Naive thymus-derived CD4-positive, alpha-beta T cell (primary cell): ENCODE data around the gene CRELD2. TPM values are rescaled to one million over a fixed set of nuclear protein-coding genes. Genes with fewer than 3 reads are reported as not detected.
A peak's percentile ranks its signal among the peaks of the same experiment; 100 is the strongest.

Source experiments
- ATAC-seq: fragments of 150-1000 bp; cut with Tn5 transposase; 2 replicates; pipeline ENCODE4 v1.10.0; 2021; ENCODE audit warnings: mild to moderate bottlenecking, moderate library complexity
- CTCF ChIA-PET: fragments of 350-600 bp; sonication (Branson Sonifier 250); formaldehyde crosslinking; loops from one replicate; lab custom pipeline; 2021; ENCODE audit warnings: antibody characterized with exemption; lab: Charles Lee
- POLR2A ChIA-PET: fragments of 350-600 bp; sonication (Branson Sonifier 250); formaldehyde crosslinking; loops from one replicate; lab custom pipeline; 2021; ENCODE audit warnings: antibody characterized with exemption, inconsistent platforms; lab: Charles Lee
- DNase-seq, 9 donors: peaks; one replicate each; pipeline versions ENCODE4 v3.0.0 to v3.0.0-alpha.2; 2020 to 2022; ENCODE audit warnings: mixed read lengths in 1 of 9
- H3K27ac ChIP-seq: one replicate; pipeline ENCODE4 v1.7.0; 2013; ENCODE audit warnings: mild to moderate bottlenecking, low read depth, low read length, moderate library complexity
- H3K27me3 ChIP-seq, 2 donors: one replicate each; pipeline ENCODE4 v1.7.0; 2013; ENCODE audit warnings: low read length in 2 of 2, mild to moderate bottlenecking in 2 of 2, moderate library complexity in 2 of 2; ENCODE audit not compliant: control insufficient read depth in 2 of 2, insufficient read depth in 2 of 2
- H3K36me3 ChIP-seq, 3 experiments: 1 replicate in 2 of 3; 2 replicates in 1 of 3; pipeline ENCODE4 v1.7.0; 2013; ENCODE audit warnings: low read length in 3 of 3, mild to moderate bottlenecking in 3 of 3, moderate library complexity in 1 of 3; ENCODE audit not compliant: insufficient read depth in 3 of 3, control insufficient read depth in 2 of 3
- H3K4me1 ChIP-seq, 2 donors: one replicate each; pipeline ENCODE4 v1.7.0; 2013; ENCODE audit warnings: low read length in 2 of 2, mild to moderate bottlenecking in 2 of 2, moderate library complexity in 1 of 2; ENCODE audit not compliant: control insufficient read depth in 2 of 2, insufficient read depth in 2 of 2
- H3K4me3 ChIP-seq: 2 replicates; pipeline ENCODE4 v1.7.0; 2013; ENCODE audit warnings: mild to moderate bottlenecking, low read length
- H3K9me3 ChIP-seq, 3 experiments: 1 replicate in 2 of 3; 2 replicates in 1 of 3; pipeline ENCODE4 v1.7.0; 2013; ENCODE audit warnings: low read length in 3 of 3; ENCODE audit not compliant: control insufficient read depth in 2 of 3
- H3K27ac Mint-ChIP-seq, 9 donors: one replicate each; pipeline ENCODE4 v1.8.0; 2020 to 2022; ENCODE audit warnings: mixed read lengths in 9 of 9, mild to moderate bottlenecking in 8 of 9, moderate library complexity in 5 of 9, inconsistent platforms in 2 of 9
- H3K27me3 Mint-ChIP-seq, 5 donors: one replicate each; pipeline ENCODE4 v1.8.0; 2021 to 2022; ENCODE audit warnings: mixed read lengths in 5 of 5, mild to moderate bottlenecking in 1 of 5
- H3K36me3 Mint-ChIP-seq, 5 donors: one replicate each; pipeline ENCODE4 v1.8.0; 2020 to 2022; ENCODE audit warnings: mixed read lengths in 5 of 5, mild to moderate bottlenecking in 3 of 5, inconsistent platforms in 1 of 5
- H3K4me1 Mint-ChIP-seq, 7 donors: one replicate each; pipeline ENCODE4 v1.8.0; 2020 to 2022; ENCODE audit warnings: mixed read lengths in 7 of 7, mild to moderate bottlenecking in 3 of 7, inconsistent platforms in 1 of 7
- H3K4me3 Mint-ChIP-seq, 10 donors: one replicate each; pipeline ENCODE4 v1.8.0; 2020 to 2022; ENCODE audit warnings: mild to moderate bottlenecking in 10 of 10, mixed read lengths in 10 of 10, moderate library complexity in 6 of 10, inconsistent platforms in 2 of 10
- H3K9me3 Mint-ChIP-seq, 11 donors: one replicate each; pipeline ENCODE4 v1.8.0; 2020 to 2022; ENCODE audit warnings: mixed read lengths in 11 of 11, mild to moderate bottlenecking in 4 of 11, inconsistent platforms in 1 of 11, moderate library complexity in 1 of 11
- intact Hi-C, 2 donors: fragments of 100-400 bp; cut with micrococcal nuclease; formaldehyde crosslinking; loops; one replicate each; pipeline ENCODE4 v1.15.1; 2023
- polyA plus RNA-seq, 2 donors: library from polyadenylated mRNA; unstranded; fragments of 300-500 nt; fragmentation: Illumina TruSeq; gene quantifications; one replicate each; pipeline ENCODE4 v1.2.3, GENCODE V29; 2021
- total RNA-seq, 6 experiments: library from RNA in 5 of 6; stranded (reverse) in 5 of 6; gene quantifications; 1 replicate in 5 of 6; 2 replicates in 1 of 6; pipeline ENCODE4 v1.2.3 and lab custom pipeline; 2021 to 2026

Gene CRELD2
- total and polyA plus RNA-seq, 7 experiments from 2014 or later: 19.7 to 80.9 (median 30.7) TPM

DNA sequence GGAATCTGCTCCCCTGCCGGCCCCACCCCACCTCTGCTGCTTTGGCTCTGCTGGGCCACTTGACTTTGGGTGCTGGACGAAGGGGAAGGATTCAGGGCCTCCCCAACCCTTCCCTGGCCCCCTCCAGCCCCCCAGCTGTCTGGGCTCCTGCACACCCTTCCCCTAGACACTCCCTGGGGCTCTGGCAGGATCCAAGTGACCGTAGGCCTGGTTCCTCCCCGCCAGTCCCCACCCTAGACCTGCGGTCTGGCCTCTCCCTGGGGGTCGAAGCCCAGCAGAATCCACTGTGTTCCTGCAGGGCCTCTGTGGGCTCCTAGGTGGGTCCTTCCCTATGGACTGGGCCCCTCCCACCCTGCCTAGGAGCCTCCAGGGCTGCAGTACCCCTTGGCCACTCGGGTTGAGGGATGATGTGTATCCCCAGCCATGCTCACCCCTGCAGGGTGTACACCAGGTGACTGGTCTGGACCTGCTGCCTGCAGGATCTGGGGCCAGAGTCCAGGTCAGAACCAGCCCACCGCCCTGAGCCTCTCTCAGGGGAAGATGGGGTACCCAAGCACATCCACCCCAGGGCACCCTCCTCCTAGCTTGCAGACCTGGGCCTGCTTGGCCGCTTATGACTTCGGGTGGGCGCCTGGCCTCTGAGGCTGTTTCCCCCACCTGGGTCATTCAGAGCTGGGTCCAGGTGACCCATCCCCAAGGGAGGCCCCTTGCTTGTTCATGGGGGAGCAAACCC, 47.8 kb downstream of the CRELD2 start:
- DNase-seq (peak in 2 of 9 donors; percentile 24 to 28), ATAC-seq (no peak)
- no peak overlapping the region for H3K27ac ChIP-seq
- Mint-ChIP-seq H3K4me1 (peaks cover 13 to 47% (median 32%) of the 10 kb centered on the region in 7 donors), H3K27ac (peak overlapping the region in 3 of 9 donors; percentile 21 to 56 (median 52)), H3K27me3 (no peaks in the 10 kb centered on the region), H3K9me3 (peaks cover 0 to 4% (median 0%) of the 10 kb centered on the region in 11 donors), H3K4me3 (peak overlapping the region in 1 of 10 donors; percentile 45), H3K36me3 (peaks cover 0 to 12% (median 0%) of the 10 kb centered on the region in 5 donors)
- H3K4me1 ChIP-seq: peaks cover 31 to 38% of the 10 kb centered on the region in 2 donors
- peaks cover 0 to 31% (median 4%) of the 10 kb centered on the region in 3 experiments for H3K36me3 ChIP-seq
- H3K27me3 ChIP-seq: no peaks in the 10 kb centered on the region
- CTCF ChIA-PET: interaction anchor here (0.6 to 1.4 kb wide), 5 partner anchors 14 to 177 kb away, joined by 3 to 4 read pairs (median 3); no protein-coding TSS in a partner anchor
- intact Hi-C loops: loop anchor here (10.0 kb wide), 2 partner anchors 229 to 569 kb away; partner anchors contain the start of gene TYMP (in 1 of the 2)
- H3K4me3 ChIP-seq: no peak overlapping the region
- H3K9me3 ChIP-seq: no peaks in the 10 kb centered on the region
- POLR2A ChIA-PET: interaction anchor here (0.8 to 1.9 kb wide), 4 partner anchors 11 to 35 kb away, joined by 3 to 6 read pairs (median 4); no protein-coding TSS in a partner anchor

GRCh38 chr22:49966774-49967705, 48.6 kb downstream of the CRELD2 start:
- Histone ChIP-seq H3K4me3 (no peak overlapping the region), H3K36me3 (peaks cover 0 to 26% (median 4%) of the 10 kb centered on the region in 3 experiments), H3K27me3 (no peaks in the 10 kb centered on the region), H3K27ac (no peak overlapping the region), H3K9me3 (no peaks in the 10 kb centered on the region), H3K4me1 (peaks cover 31 to 38% of the 10 kb centered on the region in 2 donors)
- Mint-ChIP-seq H3K4me3 (peak overlapping the region in 3 of 10 donors; percentile 23 to 47 (median 34)), H3K27ac (peak overlapping the region in 4 of 9 donors; percentile 33 to 56 (median 52)), H3K4me1 (peaks cover 13 to 47% (median 32%) of the 10 kb centered on the region in 7 donors), H3K27me3 (no peaks in the 10 kb centered on the region), H3K9me3 (peaks cover 0 to 1% (median 0%) of the 10 kb centered on the region in 11 donors), H3K36me3 (peaks cover 0 to 6% (median 0%) of the 10 kb centered on the region in 5 donors)
- CTCF ChIA-PET: interaction anchor here (0.5 to 1.4 kb wide), 4 partner anchors 13 to 63 kb away, joined by 3 to 4 read pairs (median 4); no protein-coding TSS in a partner anchor
- DNase-seq (peak in 2 of 9 donors; percentile 24 to 28), ATAC-seq (no peak)
- POLR2A ChIA-PET: interaction anchor here (0.6 to 2.0 kb wide), 9 partner anchors 10 to 654 kb away, joined by 3 to 6 read pairs (median 4); no protein-coding TSS in a partner anchor
- intact Hi-C loops: loop anchor here (10.0 kb wide), 2 partner anchors 228 to 568 kb away; partner anchors contain the start of gene TYMP (in 1 of the 2)

DNA sequence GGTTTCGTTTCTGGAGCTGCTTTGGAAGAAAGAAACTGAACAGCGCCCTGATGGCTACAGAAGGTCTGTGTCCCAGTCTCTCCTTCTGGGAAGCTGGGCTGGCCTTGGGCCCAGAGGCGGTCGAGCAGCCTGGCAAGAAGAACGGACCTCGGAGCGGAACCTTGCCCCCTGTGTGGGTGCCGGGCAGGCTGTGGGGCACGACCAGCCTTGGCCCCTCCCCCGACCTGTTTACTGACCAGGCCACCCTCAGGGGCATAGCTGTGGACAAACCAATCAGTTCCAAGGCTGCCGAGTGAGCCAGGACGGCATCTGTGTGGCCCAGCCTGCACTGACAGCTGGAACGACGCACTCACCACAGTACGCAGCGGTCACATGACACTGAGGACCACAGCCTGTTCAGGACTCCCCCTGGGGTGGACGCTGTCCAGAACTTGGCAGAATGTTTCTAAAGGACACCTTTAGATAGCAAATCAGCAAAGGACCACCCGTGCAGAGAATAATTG, 49.3 kb downstream of the CRELD2 start:
- H3K9me3 ChIP-seq: no peaks in the 10 kb centered on the region
- no peak overlapping the region for H3K27ac ChIP-seq
- peaks cover 26 to 34% of the 10 kb centered on the region in 2 donors for H3K4me1 ChIP-seq
- ATAC-seq (no peak), DNase-seq (no peak)
- H3K36me3 ChIP-seq: peaks cover 0 to 22% (median under 1%) of the 10 kb centered on the region in 3 experiments
- H3K27me3 ChIP-seq: no peaks in the 10 kb centered on the region
- ChIA-PET POLR2A (interaction anchor here (0.7 to 2.0 kb wide), 4 partner anchors 9 to 42 kb away, joined by 3 to 5 read pairs (median 4); no protein-coding TSS in a partner anchor), CTCF (interaction anchor here (0.5 to 1.4 kb wide), 5 partner anchors 26 to 138 kb away, joined by 3 to 4 read pairs (median 3); no protein-coding TSS in a partner anchor)
- peak overlapping the region in 2 of 9 donors; percentile 53 to 75 for H3K27ac Mint-ChIP-seq
- H3K4me3 Mint-ChIP-seq: peak overlapping the region in 1 of 10 donors; percentile 47
- peaks cover 0 to 6% (median 0%) of the 10 kb centered on the region in 5 donors for H3K36me3 Mint-ChIP-seq
- intact Hi-C loops: loop anchor here (10.0 kb wide), 2 partner anchors 227 to 567 kb away; partner anchors contain the start of gene TYMP (in 1 of the 2)
- no peaks in the 10 kb centered on the region for H3K27me3 Mint-ChIP-seq
- no peak overlapping the region for H3K4me3 ChIP-seq
- peaks cover 0 to 1% (median 0%) of the 10 kb centered on the region in 11 donors for H3K9me3 Mint-ChIP-seq
- peaks cover 13 to 47% (median 32%) of the 10 kb centered on the region in 7 donors for H3K4me1 Mint-ChIP-seq

DNA sequence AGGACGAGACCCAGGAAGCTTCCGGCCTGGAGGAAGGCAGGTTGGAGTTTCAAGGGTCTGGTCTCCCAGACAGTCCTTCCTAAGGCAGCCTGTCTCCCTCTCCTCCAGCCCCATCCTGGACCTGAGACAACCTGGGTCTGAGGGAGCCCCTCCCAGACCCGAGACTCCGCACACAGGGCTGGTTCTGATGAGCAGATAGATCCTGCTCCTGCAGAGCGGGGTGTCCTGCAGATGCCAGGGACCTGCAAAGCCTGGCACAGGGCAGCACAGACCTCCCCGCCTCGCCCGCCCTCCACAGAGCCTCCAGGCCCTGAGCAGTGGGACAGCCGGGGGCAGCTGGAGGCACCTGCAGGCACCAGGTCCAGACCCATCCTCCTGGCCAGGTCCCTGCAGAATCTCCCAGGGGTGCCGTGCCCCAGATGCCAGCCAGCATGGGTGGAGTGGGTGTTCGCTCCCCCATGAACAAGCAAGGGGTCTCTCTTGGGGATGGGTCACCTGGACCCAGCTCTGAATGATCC, 49.9 kb downstream of the CRELD2 start:
- CTCF ChIA-PET: interaction anchor here (0.7 to 0.8 kb wide), 3 partner anchors 38 to 138 kb away, joined by 3 to 4 read pairs (median 3); no protein-coding TSS in a partner anchor
- Mint-ChIP-seq H3K4me3 (no peak overlapping the region), H3K27ac (peak overlapping the region in 3 of 9 donors; percentile 53 to 69 (median 54))

GRCh38 chr22:49968831-49969661, 50.6 kb downstream of the CRELD2 start:
- H3K9me3 Mint-ChIP-seq: no peaks in the 10 kb centered on the region
- intact Hi-C loops: loop anchor here (10.0 kb wide), 2 partner anchors 226 to 566 kb away; partner anchors contain the start of gene TYMP (in 1 of the 2)
- no peak for ATAC-seq

More for the DNA sequence above, 49.9 kb downstream of the CRELD2 start:
- intact Hi-C loops: loop anchor here (10.0 kb wide), 2 partner anchors 226 to 566 kb away; partner anchors contain the start of gene TYMP (in 1 of the 2)
- DNase-seq: no peak
- no peak for ATAC-seq
- Histone ChIP-seq H3K4me1 (peaks cover 20 to 27% of the 10 kb centered on the region in 2 donors), H3K27ac (no peak overlapping the region), H3K4me3 (no peak overlapping the region), H3K36me3 (peaks cover 0 to 16% (median 0%) of the 10 kb centered on the region in 3 experiments), H3K9me3 (no peaks in the 10 kb centered on the region), H3K27me3 (no peaks in the 10 kb centered on the region)
- H3K36me3 Mint-ChIP-seq: peaks cover 0 to 6% (median 0%) of the 10 kb centered on the region in 5 donors
- peaks cover 13 to 46% (median 28%) of the 10 kb centered on the region in 7 donors for H3K4me1 Mint-ChIP-seq
- H3K27me3 Mint-ChIP-seq: no peaks in the 10 kb centered on the region
- POLR2A ChIA-PET: interaction anchor here (0.8 to 2.0 kb wide), 5 partner anchors 8 to 43 kb away, joined by 3 to 5 read pairs (median 4); partner anchors contain the start of gene PIM3
- peaks cover 0 to 1% (median 0%) of the 10 kb centered on the region in 11 donors for H3K9me3 Mint-ChIP-seq

More at GRCh38 chr22:49968831-49969661, 50.6 kb downstream of the CRELD2 start:
- Histone ChIP-seq H3K9me3 (no peaks in the 10 kb centered on the region), H3K4me3 (no peak overlapping the region), H3K27me3 (no peaks in the 10 kb centered on the region), H3K4me1 (peaks cover 13 to 23% of the 10 kb centered on the region in 2 donors), H3K27ac (no peak overlapping the region), H3K36me3 (peaks cover 0 to 9% (median 0%) of the 10 kb centered on the region in 3 experiments)
- Mint-ChIP-seq H3K4me1 (peaks cover 8 to 39% (median 21%) of the 10 kb centered on the region in 7 donors), H3K36me3 (no peaks in the 10 kb centered on the region), H3K27me3 (no peaks in the 10 kb centered on the region), H3K4me3 (no peak overlapping the region), H3K27ac (peak overlapping the region in 2 of 9 donors; percentile 54 to 69)
- peak in 1 of 9 donors; percentile 28 for DNase-seq
- ChIA-PET CTCF (interaction anchor here (0.7 to 0.8 kb wide), 2 partner anchors 38 to 48 kb away, joined by 3 to 4 read pairs; no protein-coding TSS in a partner anchor), POLR2A (interaction anchor here (1.1 to 1.2 kb wide), 3 partner anchors 9 to 39 kb away, joined by 3 to 4 read pairs (median 3); partner anchors contain the start of gene PIM3)
